Stimulated activated CD4-positive, alpha-beta T cell treated with anti-CD3 and anti-CD28 coated beads, Interleukin-1b, Interleukin-23, amount 100 ng/mL, for 48 hours (primary cell): ENCODE measurements around the gene HDLBP.
"Not testable (repeated sequence)": the region's sequence is repeated elsewhere in the genome, so short reads cannot be mapped to it uniquely, and the experiment has no call there.

Experiments used
- DNase-seq: peaks from one replicate; pipeline ENCODE4 v3.0.0-alpha.2; 2020

Gene HDLBP

DNA sequence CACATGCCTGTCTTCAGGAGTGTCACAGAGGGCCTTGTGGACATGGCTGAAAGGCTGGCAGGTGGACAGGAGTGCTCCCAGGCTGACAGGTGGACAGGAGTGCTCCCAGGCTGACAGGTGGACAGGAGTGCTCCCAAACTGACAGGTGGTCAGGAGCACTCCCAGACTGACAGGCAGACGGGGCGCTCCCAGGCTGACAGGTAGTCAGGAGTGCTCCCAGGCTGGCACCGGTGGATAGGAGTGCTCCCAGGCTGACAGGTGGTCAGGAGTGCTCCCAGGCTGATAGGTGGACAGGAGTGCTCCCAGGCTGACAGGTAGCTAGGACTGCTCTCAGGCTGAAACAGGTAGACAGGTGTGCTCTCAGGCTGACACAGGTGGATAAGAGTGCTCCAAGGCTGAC is 110.4 kb downstream of the HDLBP start:
- no peak for DNase-seq

GRCh38 chr2:241204490-241204889 is 111.0 kb downstream of the HDLBP start:
- DNase-seq = no peak

DNA sequence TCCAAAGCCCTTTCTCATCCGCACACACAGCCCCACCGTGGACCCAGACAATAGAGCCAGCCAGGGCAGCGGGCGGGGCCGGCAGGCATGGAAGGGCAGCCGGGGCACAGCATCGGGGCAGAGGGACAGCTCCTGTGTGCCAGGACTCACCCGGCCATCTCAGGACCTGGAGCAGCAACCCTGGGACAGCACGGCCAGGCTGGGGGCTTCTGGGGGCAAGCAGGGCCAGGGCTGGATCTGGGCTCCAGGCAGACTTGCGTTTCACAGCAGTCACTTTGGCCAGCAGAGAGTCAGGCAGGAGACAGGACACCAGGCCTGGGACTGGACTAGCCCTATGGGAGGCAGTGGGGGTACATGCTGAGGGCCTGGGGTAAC is 111.5 kb downstream of the HDLBP start:
- DNase-seq = no peak

DNA sequence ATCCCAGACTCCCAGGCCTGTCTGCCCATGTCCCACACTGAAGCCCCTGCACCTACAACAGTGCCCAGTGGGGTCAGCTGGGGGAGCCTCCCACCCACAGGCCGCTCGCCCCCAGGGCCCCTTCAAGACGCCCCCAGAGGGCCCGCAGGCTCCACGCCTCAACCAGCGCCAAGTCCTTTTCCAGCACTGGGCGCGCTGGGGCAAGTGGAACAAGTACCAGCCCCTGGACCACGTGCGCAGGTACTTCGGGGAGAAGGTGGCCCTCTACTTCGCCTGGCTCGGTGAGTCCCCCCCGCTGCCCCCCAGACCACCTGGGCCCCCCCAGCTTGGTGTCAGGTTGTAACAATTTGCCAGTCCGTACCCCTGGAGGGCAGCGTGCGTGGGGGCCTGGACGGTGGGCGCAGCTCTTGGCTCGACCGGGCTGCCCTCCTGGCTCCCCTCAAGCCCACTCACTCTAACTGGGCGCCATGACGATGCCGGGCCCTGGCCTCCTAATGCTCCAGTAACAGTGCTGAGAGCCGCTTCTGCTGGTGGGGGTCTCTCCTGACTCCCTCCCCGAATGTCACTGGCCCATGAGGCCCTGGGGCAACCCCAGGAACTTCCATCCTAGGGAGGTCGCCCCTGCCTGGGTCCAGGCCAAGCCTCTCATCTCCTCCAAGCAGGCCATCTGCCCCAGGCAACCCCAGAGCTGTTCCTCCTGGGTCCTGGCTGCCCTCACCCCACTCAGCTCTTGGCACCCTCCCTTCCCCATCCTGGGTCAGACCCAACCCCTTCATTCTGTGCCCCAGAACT is 112.1 kb downstream of the HDLBP start:
- DNase-seq = no peak

DNA sequence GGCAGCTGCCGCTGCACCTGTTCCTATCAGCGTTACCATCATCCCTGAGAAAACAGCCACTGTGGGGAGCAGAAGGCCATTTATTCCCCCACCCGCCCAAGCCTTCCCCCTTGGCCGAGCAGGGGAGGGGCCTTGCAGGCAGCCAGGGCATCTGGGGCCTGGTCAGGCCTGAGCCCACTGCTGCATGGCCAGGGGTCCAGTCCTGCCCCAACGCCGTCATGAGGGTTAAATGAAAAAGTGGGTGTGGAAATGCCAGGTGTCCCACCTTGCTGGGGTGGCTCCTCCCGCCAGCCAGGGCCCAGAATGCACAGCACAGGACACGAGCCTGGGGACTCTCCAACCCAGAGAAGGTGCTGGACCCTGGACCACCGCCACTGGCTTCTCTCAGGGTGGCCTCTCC is 112.8 kb downstream of the HDLBP start:
- DNase-seq = no peak

DNA sequence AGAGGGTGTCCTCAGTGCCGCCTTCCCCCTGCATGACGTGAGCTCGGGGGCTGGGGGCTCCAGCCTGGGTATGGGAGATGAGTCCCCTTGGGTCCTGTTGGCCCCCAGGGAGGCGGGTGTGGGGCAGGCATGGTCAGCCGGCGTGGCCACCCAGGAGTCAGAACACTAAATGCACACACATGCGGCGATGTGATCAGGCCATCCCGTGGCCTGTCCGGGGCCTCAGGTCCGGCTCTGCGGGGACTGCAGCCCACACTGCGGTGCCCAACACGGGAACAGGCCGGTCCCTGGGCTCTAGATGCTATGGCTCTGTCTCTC is 113.2 kb downstream of the HDLBP start:
- DNase-seq = no peak

DNA sequence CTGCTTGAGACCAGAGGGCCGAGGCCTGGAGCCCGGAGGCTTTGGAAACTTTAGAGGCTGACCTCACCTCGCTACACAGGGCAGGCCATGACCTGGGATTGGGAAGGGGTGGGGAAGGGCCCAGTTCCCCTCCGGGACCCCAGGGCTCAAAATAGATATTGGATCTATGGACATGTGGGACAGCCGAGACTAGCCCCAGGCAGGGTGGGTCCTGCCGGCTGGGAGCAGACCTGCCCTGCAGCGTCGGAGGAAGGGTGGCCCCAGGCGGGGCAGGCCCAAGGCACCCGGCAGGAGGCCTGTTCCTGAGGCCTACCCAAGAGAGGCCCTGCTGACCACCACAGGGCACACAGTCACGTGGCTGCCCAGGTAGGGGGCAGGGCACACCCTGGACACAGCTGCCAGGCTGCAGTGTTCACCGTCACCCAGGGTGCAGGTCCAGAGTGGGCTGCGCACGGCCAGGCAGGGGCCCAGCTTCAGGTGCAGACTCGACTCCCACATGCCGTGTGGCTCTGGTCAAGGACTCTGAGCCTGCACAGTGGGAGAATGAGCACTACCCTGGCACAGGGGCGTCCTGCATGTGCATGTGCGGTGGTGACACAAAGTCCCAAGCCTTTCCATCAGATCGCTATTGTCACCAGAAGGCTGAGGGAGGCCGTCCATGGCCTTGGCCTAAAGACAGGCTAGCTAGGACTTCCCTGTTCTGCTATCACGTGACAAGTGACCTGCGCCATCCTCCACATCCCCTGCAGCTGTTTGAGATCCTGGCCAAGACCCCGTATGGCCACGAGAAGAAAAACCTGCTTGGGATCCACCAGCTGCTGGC is 113.8 kb downstream of the HDLBP start:
- DNase-seq = no peak

DNA sequence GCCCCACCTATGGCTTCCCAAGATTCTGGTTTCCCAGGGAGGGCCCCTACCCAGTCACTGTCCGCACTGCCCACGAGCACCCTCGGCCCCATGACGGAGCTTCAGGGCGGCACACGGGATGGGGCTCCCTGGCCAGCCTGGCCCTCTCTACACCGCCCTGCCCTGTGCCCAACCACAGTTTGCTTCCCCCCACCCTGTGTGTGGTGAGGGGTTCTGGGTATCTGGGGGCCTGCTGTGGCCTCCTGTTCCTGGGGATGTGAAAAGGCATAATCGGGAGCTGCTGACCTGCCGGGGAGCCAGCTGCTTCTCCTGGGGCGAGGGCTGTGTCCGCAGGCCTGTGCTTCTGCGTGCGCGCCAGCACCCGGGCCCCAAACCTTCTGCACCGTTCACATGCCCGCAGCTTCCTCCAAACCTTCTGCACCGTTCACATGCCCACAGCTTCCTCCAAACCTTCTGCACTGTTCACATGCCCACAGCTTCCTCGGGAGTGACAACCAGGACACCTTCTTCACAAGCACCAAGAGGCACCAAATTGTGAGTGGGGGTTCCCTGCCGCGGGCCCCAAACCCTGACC is 114.6 kb downstream of the HDLBP start:
- DNase-seq = no peak

DNA sequence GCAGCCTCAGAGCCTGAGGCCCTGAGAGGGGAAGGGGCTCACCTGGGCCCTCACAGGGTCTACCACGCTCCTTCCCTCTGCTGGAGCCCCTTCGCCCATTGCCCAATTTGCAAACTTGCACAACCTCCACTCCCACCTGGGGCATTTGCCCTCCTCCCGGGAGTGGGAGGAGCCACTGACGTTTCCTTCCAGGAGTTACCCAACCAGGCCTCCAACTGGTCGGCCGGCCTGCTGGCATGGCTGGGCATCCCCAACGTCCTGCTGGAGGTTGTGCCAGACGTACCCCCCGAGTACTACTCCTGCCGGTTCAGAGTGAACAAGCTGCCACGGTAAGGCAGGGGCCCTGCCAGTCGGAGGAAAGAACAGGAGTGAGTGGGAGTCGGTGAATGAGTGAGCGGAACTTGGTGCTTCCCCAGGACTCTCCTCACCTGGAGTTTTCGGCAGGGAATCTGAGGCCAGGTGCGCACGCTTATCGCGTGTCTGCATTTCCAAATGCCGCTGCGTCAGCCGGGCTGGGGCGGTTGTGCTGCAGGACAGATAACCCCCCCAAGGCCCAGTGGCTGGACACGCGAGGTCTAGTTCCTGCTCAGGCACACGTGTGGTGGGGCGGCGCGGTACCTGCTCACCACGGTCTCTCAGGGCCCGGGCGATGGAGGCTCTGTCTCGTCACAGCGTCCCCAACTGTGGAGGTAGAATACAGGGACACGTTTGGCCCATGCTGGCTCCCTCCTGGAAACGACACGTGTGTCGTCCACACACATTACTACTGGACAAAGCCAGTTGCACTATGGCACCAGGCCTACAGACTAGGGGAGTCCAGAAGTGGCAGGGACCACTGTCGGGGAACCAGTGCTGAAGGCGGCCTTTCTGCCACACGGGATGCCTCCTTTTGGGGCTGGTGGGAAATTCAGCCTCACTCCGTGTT is 115.3 kb downstream of the HDLBP start:
- DNase-seq = no peak

DNA sequence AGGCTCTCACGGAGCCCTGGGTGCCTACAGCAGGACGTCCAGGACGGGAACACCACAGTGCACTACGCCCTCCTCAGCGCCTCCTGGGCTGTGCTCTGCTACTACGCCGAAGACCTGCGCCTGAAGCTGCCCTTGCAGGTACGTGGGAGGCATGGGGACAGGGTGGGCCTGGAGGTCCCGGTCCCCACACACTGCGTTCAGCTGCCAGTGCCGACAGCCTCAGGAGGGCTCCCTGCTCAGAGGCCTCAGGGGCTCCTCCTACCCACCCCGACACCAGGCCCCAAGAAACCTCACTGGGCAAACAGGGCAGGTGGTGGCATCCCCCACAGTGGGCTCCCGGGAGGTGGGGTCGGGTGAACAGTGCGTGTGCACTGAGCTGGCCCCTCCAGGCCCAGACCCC is 116.2 kb downstream of the HDLBP start:
- no peak for DNase-seq

DNA sequence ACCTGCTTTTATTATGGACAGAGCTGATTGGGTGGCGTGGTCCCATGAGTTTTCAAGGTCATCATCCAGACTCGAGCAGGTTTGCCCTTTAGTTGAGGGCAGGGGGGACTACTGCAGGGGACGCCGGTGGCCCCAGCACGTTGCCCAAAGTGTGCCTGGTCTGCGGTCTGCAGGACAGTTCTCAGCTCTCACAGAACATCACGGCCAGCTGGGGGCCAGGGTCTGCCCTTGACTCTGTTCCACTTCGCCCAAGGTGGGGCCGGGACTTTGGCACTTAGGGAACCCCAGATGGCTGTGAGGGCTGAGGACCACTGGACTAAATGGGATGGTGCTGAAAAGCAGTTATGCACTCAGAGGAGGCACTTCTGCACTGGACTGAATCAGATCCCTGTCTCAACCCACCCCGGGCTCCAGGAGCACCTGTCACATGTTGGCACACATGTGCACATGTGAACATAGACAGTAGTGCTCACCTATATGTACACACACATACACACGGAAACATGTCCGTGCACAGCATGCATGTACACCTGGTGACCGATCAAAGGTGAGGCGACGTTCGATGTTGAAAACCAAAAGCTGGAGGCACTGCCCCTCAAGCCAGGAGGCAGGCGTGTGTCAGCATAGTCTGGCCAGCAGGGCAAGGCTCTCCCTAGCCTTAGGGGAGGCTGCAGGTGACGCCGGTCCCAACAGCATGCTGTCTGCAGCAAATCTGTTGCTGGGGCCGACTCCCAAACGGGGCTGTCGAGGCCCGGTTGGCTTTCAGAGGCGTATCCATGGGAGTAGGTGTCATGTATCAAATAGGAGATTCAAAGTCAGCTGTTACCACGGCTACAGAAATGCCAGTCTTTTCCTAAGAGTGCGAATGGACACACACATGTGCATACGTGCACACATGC is 116.8 kb downstream of the HDLBP start:
- DNase-seq = no peak

GRCh38 chr2:241197947-241198346 is 117.5 kb downstream of the HDLBP start:
- DNase-seq = no peak

DNA sequence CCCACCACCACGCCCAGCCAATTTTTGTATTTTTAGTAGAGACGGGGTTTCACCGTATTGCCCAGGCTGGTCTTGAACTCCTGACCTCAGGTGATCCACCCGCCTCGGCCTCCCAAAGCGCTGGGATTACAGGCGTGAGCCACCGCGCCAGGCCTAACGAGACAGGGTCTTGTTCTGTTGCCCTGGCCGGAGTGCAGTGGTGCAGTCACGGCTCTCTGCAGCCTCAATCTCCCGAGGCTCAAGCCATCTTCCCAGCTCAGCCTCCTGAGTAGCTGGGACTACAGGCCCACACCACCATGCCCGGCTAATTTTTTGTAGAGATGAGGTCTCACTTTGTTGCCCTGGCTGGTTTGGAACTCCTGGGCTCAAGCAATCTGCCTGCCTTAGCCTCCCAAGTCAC is 118.2 kb downstream of the HDLBP start:
- DNase-seq = not testable (repeated sequence)

- DNase-seq = no peak
Observed at GRCh38 chr2:241195506-241196130, 119.9 kb downstream of the HDLBP start.

GRCh38 chr2:241194811-241195210 is 120.7 kb downstream of the HDLBP start:
- no peak for DNase-seq

DNA sequence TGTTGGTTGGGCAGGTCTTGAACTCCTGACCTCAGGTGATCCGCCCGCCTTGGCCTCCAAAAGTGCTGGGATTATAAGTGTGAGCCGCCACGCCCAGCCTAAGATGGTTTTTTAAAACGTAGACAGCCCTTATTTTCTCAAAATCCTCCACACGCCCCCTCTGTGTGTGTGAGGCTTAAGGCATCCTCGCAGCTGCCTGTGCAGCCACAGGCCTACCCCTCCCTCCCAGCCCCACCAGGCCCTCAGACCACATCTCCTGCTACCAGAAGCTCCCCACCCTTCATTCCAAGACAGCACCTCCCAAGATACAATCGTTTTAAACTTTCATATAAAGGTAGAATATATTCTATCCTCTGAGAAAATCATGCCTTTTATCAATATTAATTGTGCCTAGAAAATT is 122.2 kb downstream of the HDLBP start:
- DNase-seq = no peak

- no peak for DNase-seq
Observed at GRCh38 chr2:241191081-241191480, 124.4 kb downstream of the HDLBP start.

GRCh38 chr2:241190291-241190981 is 125.0 kb downstream of the HDLBP start:
- no peak for DNase-seq

DNA sequence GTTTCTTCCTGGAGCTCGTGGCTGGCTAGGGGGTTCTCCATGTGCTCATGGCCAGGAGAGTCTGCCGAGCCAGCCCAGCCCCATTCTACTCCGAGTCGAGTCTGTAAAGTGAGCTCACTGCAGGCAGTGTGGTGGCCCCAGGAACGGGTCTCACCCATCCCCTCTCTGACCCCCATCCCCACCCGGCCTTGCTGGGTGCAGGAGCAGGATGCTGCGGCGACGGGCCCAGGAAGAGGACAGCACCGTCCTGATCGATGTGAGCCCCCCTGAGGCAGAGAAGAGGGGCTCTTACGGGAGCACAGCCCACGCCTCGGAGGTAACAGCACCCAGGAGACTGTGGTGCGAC is 125.6 kb downstream of the HDLBP start:
- DNase-seq = no peak

GRCh38 chr2:241189093-241189855 is 126.2 kb downstream of the HDLBP start:
- DNase-seq = no peak
